ENCODE results near the gene MAP1A.

DNA sequence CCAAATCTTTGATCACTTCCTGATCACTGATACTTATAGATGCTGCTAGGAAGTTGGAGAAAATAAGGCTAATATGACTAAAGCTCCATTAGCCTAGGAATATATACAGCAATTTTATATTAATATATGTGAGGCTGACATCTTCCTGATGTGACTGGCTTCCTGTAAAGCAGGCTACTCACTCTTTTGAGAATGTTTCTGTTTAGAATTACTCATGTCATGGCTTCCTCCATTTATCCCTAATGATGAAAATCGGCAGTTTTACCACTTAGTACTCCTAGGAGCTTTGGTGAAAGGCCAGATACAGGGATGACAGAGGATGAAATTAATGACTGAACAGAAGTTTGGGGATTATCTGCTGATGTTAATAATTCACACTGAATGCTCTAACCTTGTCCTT, 3.9 kb upstream of the MAP1A start:
- TF ChIP-seq POLR2A (IDR thresholded peaks at IDR 0.05) (no peak), POLR2AphosphoS5 (IDR thresholded peaks at IDR 0.05) (no peak)
